WTC11 (cell line): ENCODE measurements around the gene TMEM63B. TPM values are rescaled to one million over a fixed set of nuclear protein-coding genes. Genes with fewer than 3 reads are reported as not detected.

Experiments
- ATAC-seq: fragments of 200-7000 bp; cut with Tn5 transposase; 2 replicates; pipeline ENCODE4 v1.10.0; 2021; ENCODE audit warnings: mild to moderate bottlenecking, moderate library complexity
- CTCF ChIA-PET: fragments of 300-600 bp; sonication (Branson Sonifier 250); formaldehyde crosslinking; loops from one replicate; lab custom pipeline; 2021; ENCODE audit warnings: antibody characterized with exemption; lab: Charles Lee
- POLR2A ChIA-PET: fragments of 350-600 bp; sonication (Branson Sonifier 250); formaldehyde crosslinking; loops from one replicate; lab custom pipeline; 2021; ENCODE audit warnings: antibody characterized with exemption; lab: Charles Lee
- DNase-seq: peaks from one replicate; pipeline ENCODE4 v3.0.0; 2021; ENCODE audit warnings: low spot score
- H3K27ac Mint-ChIP-seq: 2 replicates; pipeline ENCODE4 v1.8.0; 2021; ENCODE audit warnings: mixed read lengths
- H3K27me3 Mint-ChIP-seq: 2 replicates; pipeline ENCODE4 v1.8.0; 2021; ENCODE audit warnings: low read depth, mild to moderate bottlenecking, moderate library complexity, mixed read lengths
- H3K36me3 Mint-ChIP-seq: 2 replicates; pipeline ENCODE4 v1.8.0; 2021; ENCODE audit warnings: mixed read lengths
- H3K4me1 Mint-ChIP-seq: 2 replicates; pipeline ENCODE4 v1.8.0; 2022; ENCODE audit warnings: mixed read lengths
- H3K4me3 Mint-ChIP-seq: 2 replicates; pipeline ENCODE4 v1.8.0; 2021; ENCODE audit warnings: mild to moderate bottlenecking, moderate library complexity, mixed read lengths
- H3K9me3 Mint-ChIP-seq: 2 replicates; pipeline ENCODE4 v1.8.0; 2021; ENCODE audit warnings: mixed read lengths
- ATF2 ChIP-seq: sonication (generic); formaldehyde crosslinking; IDR thresholded peaks from 2 replicates; pipeline ENCODE4 v1.8.1; 2022; ENCODE audit warnings: low read depth, missing genetic modification reagents, borderline replicate concordance
- CDX4 ChIP-seq: fragments of 250-450 bp; sonication (Bioruptor Pico); IDR thresholded peaks from 2 replicates; pipeline ENCODE4 v1.9.0; 2021; ENCODE audit warnings: moderate library complexity, mild to moderate bottlenecking, inconsistent platforms, borderline replicate concordance
- CREB1 ChIP-seq: sonication (generic); formaldehyde crosslinking; IDR thresholded peaks from 2 replicates; pipeline ENCODE4 v1.8.0; 2023; ENCODE audit warnings: mild to moderate bottlenecking, missing genetic modification reagents
- E2F5 ChIP-seq: sonication (generic); formaldehyde crosslinking; IDR thresholded peaks from 2 replicates; pipeline ENCODE4 v1.8.1; 2022; ENCODE audit warnings: mild to moderate bottlenecking, moderate library complexity, missing genetic modification reagents
- FOXK1 ChIP-seq: sonication (generic); formaldehyde crosslinking; IDR thresholded peaks from 2 replicates; pipeline ENCODE4 v1.8.0; 2022; ENCODE audit warnings: mild to moderate bottlenecking, moderate library complexity, missing genetic modification reagents
- GRHL2 ChIP-seq: fragments of 250-450 bp; sonication (Bioruptor Pico); IDR thresholded peaks from 2 replicates; pipeline ENCODE4 v1.8.0; 2022; ENCODE audit warnings: mild to moderate bottlenecking, moderate library complexity; ENCODE audit not compliant: insufficient replicate concordance, severe bottlenecking
- IRF2 ChIP-seq: sonication (generic); formaldehyde crosslinking; IDR thresholded peaks from 2 replicates; pipeline ENCODE4 v1.8.0; 2022; ENCODE audit warnings: low read depth, missing genetic modification reagents, borderline replicate concordance
- JUN ChIP-seq: sonication (generic); formaldehyde crosslinking; IDR thresholded peaks from 2 replicates; pipeline ENCODE4 v1.8.0; 2023; ENCODE audit warnings: mild to moderate bottlenecking, missing genetic modification reagents
- MXD4 ChIP-seq: fragments of 250-450 bp; sonication (Bioruptor Pico); IDR thresholded peaks from 2 replicates; pipeline ENCODE4 v1.8.0; 2021; ENCODE audit warnings: mild to moderate bottlenecking, moderate library complexity, borderline replicate concordance
- NR2C2 ChIP-seq: sonication (generic); formaldehyde crosslinking; IDR thresholded peaks from 2 replicates; pipeline ENCODE4 v1.8.0; 2022; ENCODE audit warnings: mild to moderate bottlenecking, missing genetic modification reagents
- PRRX2 ChIP-seq: fragments of 250-450 bp; sonication (Bioruptor Pico); IDR thresholded peaks from 2 replicates; pipeline ENCODE4 v1.8.0; 2021; ENCODE audit warnings: mild to moderate bottlenecking
- SMAD4 ChIP-seq: sonication (generic); formaldehyde crosslinking; IDR thresholded peaks from 2 replicates; pipeline ENCODE4 v1.8.0; 2022; ENCODE audit warnings: mild to moderate bottlenecking, missing genetic modification reagents
- TEAD4 ChIP-seq: sonication (generic); formaldehyde crosslinking; IDR thresholded peaks from 2 replicates; pipeline ENCODE4 v1.8.0; 2022; ENCODE audit warnings: mild to moderate bottlenecking, missing genetic modification reagents
- TP53 ChIP-seq: sonication (generic); formaldehyde crosslinking; IDR thresholded peaks from 2 replicates; pipeline ENCODE4 v1.8.1; 2023; ENCODE audit warnings: mild to moderate bottlenecking, missing genetic modification reagents
- USF2 ChIP-seq: sonication (generic); formaldehyde crosslinking; IDR thresholded peaks from 2 replicates; pipeline ENCODE4 v1.8.1; 2023; ENCODE audit warnings: mild to moderate bottlenecking, missing genetic modification reagents, moderate library complexity
- ZNF219 ChIP-seq: sonication (generic); formaldehyde crosslinking; IDR thresholded peaks from 2 replicates; pipeline ENCODE4 v1.8.0; 2023; ENCODE audit warnings: missing genetic modification reagents, mild to moderate bottlenecking, borderline replicate concordance
- ZNF232 ChIP-seq: sonication (generic); formaldehyde crosslinking; IDR thresholded peaks from 2 replicates; pipeline ENCODE4 v1.8.0; 2022; ENCODE audit warnings: mild to moderate bottlenecking, missing genetic modification reagents
- ZNF423 ChIP-seq: fragments of 250-450 bp; sonication (Bioruptor Pico); IDR thresholded peaks from 2 replicates; pipeline ENCODE4 v2.1.2; 2022; ENCODE audit warnings: mild to moderate bottlenecking, moderate library complexity
- total RNA-seq: library from RNA; stranded (reverse); gene quantifications from 3 replicates; pipeline ENCODE4 v1.2.3, GENCODE V29; 2021
- TF ChIP-seq, protein P1 (sequence below): sonication (generic); formaldehyde crosslinking; IDR thresholded peaks from 2 replicates; pipeline ENCODE4 v1.8.0; 2023; ENCODE audit warnings: missing genetic modification reagents
- TF ChIP-seq, protein P2 (sequence below): fragments of 200-600 bp; IDR thresholded peaks from 2 replicates; pipeline ENCODE4 v1.8.0; 2022; ENCODE audit warnings: antibody characterized with exemption
- TF ChIP-seq, protein P3 (sequence below): sonication (generic); formaldehyde crosslinking; IDR thresholded peaks from 2 replicates; pipeline ENCODE4 v1.8.0; 2022; ENCODE audit warnings: mild to moderate bottlenecking, missing genetic modification reagents
- TF ChIP-seq, protein P4 (sequence below): sonication (generic); formaldehyde crosslinking; IDR thresholded peaks from 2 replicates; pipeline ENCODE4 v1.8.1; 2023; ENCODE audit warnings: mild to moderate bottlenecking, missing genetic modification reagents, moderate library complexity
- TF ChIP-seq, protein P5 (sequence below): fragments of 250-450 bp; sonication (Bioruptor Pico); IDR thresholded peaks from 2 replicates; pipeline ENCODE4 v1.9.0; 2021; ENCODE audit warnings: mild to moderate bottlenecking

The TMEM63B gene
- total RNA-seq, 1 experiment from 2014 or later: 72.8 TPM

DNA sequence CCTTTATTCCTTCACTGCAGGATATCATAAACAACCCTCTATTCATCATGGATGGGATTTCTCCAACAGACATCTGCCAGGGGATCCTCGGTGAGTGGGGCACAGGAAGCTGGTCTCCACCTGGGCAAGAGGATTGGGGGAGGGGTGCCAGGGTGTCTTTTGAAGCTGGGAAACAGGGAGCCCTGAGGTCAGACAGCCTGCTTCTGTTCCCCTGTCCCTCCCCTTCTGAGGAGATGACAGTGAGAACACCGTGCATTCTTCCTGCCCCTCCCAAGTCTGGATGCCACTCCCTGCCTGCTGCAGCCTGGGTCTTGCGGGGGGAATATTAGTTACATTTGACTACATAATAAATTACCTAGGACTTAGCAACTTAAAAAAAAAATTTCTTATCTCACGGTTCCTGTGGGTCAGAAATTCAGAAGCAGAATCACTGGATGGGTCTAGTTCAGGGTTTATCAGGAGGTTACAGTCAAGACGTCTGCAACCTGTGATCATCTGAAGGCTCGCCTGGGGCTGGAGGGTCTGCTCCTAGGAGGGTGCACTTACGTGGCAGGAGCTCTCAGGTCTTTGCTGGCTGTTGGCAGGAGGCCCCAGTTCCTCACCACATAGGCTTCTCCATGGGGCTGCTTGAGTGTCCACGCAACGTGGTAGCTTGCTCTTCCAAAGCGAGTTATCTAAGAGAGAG lies 42.7 kb downstream of the TMEM63B start:
- ATAC-seq: no peak
- H3K27me3 Mint-ChIP-seq: peaks cover 5% of the 10 kb centered on the region; the same call in 1 of the 2 replicates
- peaks cover 24% of the 10 kb centered on the region for H3K4me1 Mint-ChIP-seq
- H3K9me3 Mint-ChIP-seq: peaks cover 8% of the 10 kb centered on the region
- peaks cover 4% of the 10 kb centered on the region; the same call in 1 of the 2 replicates for H3K36me3 Mint-ChIP-seq
- ChIA-PET CTCF (interaction anchor here (0.6 to 2.7 kb wide), 6 partner anchors 32 to 143 kb away, joined by 3 to 14 read pairs (median 6); partner anchors contain the start of gene AARS2), POLR2A (interaction anchor here (1.0 kb wide), 1 partner anchor 49 kb away, joined by 4 read pairs; no protein-coding TSS in a partner anchor)
- DNase-seq: no peak
- no peak for TF ChIP-seq SMAD4 (CRISPR knock-in tag)
- no peak for TF ChIP-seq ZNF232
- no peak for TF ChIP-seq CREB1
- no peak for TF ChIP-seq E2F5
- no peak for TF ChIP-seq USF2 (CRISPR knock-in tag)
- TF ChIP-seq TEAD4 (CRISPR knock-in tag): no peak
- TF ChIP-seq TP53 (CRISPR knock-in tag): no peak
- TF ChIP-seq IRF2: no peak
- TF ChIP-seq GRHL2: no peak
- TF ChIP-seq FOXK1: no peak
- TF ChIP-seq, protein P1, sequence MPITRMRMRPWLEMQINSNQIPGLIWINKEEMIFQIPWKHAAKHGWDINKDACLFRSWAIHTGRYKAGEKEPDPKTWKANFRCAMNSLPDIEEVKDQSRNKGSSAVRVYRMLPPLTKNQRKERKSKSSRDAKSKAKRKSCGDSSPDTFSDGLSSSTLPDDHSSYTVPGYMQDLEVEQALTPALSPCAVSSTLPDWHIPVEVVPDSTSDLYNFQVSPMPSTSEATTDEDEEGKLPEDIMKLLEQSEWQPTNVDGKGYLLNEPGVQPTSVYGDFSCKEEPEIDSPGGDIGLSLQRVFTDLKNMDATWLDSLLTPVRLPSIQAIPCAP (CRISPR knock-in tag): no peak
- no peak for TF ChIP-seq ZNF219 (CRISPR knock-in tag)
- no peak for TF ChIP-seq PRRX2 (CRISPR knock-in tag)
- TF ChIP-seq ATF2 (CRISPR knock-in tag): no peak
- TF ChIP-seq ZNF423: no peak
- TF ChIP-seq JUN (CRISPR knock-in tag): no peak
- no peak overlapping the region for H3K27ac Mint-ChIP-seq
- H3K4me3 Mint-ChIP-seq: no peak overlapping the region

- peaks cover 11% of the 10 kb centered on the region for H3K4me1 Mint-ChIP-seq
- H3K4me3 Mint-ChIP-seq: no peak overlapping the region
- CTCF ChIA-PET: interaction anchor here (0.6 to 3.3 kb wide), 30 partner anchors 9 to 168 kb away, joined by 3 to 64 read pairs (median 6); partner anchors contain the start of genes AARS2, CAPN11, HSP90AB1 and MYMX
- no peak overlapping the region for H3K27ac Mint-ChIP-seq
- ATAC-seq: no peak
- H3K36me3 Mint-ChIP-seq: peaks cover 4% of the 10 kb centered on the region; the same call in 1 of the 2 replicates
- POLR2A ChIA-PET: interaction anchor here (1.3 kb wide), 1 partner anchor 52 kb away, joined by 5 read pairs; the partner anchor contains the start of gene SLC29A1
- peaks cover 8% of the 10 kb centered on the region for H3K9me3 Mint-ChIP-seq
- no peak for DNase-seq
- peaks cover 5% of the 10 kb centered on the region; the same call in 1 of the 2 replicates for H3K27me3 Mint-ChIP-seq
- TF ChIP-seq, protein P2, sequence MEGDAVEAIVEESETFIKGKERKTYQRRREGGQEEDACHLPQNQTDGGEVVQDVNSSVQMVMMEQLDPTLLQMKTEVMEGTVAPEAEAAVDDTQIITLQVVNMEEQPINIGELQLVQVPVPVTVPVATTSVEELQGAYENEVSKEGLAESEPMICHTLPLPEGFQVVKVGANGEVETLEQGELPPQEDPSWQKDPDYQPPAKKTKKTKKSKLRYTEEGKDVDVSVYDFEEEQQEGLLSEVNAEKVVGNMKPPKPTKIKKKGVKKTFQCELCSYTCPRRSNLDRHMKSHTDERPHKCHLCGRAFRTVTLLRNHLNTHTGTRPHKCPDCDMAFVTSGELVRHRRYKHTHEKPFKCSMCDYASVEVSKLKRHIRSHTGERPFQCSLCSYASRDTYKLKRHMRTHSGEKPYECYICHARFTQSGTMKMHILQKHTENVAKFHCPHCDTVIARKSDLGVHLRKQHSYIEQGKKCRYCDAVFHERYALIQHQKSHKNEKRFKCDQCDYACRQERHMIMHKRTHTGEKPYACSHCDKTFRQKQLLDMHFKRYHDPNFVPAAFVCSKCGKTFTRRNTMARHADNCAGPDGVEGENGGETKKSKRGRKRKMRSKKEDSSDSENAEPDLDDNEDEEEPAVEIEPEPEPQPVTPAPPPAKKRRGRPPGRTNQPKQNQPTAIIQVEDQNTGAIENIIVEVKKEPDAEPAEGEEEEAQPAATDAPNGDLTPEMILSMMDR: no peak
- TF ChIP-seq JUN (CRISPR knock-in tag): no peak
- TF ChIP-seq, protein P3, sequence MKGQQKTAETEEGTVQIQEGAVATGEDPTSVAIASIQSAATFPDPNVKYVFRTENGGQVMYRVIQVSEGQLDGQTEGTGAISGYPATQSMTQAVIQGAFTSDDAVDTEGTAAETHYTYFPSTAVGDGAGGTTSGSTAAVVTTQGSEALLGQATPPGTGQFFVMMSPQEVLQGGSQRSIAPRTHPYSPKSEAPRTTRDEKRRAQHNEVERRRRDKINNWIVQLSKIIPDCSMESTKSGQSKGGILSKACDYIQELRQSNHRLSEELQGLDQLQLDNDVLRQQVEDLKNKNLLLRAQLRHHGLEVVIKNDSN (CRISPR knock-in tag): no peak
- TF ChIP-seq, protein P4, sequence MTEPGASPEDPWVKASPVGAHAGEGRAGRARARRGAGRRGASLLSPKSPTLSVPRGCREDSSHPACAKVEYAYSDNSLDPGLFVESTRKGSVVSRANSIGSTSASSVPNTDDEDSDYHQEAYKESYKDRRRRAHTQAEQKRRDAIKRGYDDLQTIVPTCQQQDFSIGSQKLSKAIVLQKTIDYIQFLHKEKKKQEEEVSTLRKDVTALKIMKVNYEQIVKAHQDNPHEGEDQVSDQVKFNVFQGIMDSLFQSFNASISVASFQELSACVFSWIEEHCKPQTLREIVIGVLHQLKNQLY: no peak
- TF ChIP-seq NR2C2: no peak
- TF ChIP-seq CDX4 (CRISPR knock-in tag): no peak
- no peak for TF ChIP-seq MXD4 (CRISPR knock-in tag)
- TF ChIP-seq, protein P5, sequence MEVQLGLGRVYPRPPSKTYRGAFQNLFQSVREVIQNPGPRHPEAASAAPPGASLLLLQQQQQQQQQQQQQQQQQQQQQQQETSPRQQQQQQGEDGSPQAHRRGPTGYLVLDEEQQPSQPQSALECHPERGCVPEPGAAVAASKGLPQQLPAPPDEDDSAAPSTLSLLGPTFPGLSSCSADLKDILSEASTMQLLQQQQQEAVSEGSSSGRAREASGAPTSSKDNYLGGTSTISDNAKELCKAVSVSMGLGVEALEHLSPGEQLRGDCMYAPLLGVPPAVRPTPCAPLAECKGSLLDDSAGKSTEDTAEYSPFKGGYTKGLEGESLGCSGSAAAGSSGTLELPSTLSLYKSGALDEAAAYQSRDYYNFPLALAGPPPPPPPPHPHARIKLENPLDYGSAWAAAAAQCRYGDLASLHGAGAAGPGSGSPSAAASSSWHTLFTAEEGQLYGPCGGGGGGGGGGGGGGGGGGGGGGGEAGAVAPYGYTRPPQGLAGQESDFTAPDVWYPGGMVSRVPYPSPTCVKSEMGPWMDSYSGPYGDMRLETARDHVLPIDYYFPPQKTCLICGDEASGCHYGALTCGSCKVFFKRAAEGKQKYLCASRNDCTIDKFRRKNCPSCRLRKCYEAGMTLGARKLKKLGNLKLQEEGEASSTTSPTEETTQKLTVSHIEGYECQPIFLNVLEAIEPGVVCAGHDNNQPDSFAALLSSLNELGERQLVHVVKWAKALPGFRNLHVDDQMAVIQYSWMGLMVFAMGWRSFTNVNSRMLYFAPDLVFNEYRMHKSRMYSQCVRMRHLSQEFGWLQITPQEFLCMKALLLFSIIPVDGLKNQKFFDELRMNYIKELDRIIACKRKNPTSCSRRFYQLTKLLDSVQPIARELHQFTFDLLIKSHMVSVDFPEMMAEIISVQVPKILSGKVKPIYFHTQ (CRISPR knock-in tag): no peak
Observed at GRCh38 chr6:44171899-44172546, 44.7 kb downstream of the TMEM63B start.
